CD8-positive, alpha-beta memory T cell (primary cell): ENCODE measurements around the gene AGGF1. TPM values are rescaled to one million over a fixed set of nuclear protein-coding genes. Genes with fewer than 3 reads are reported as not detected.

Experiments
- CTCF ChIA-PET: fragments of 350-600 bp; sonication (Branson Sonifier 250); formaldehyde crosslinking; loops from one replicate; lab custom pipeline; 2021; ENCODE audit warnings: antibody characterized with exemption; lab: Charles Lee
- POLR2A ChIA-PET: fragments of 350-600 bp; sonication (Branson Sonifier 250); formaldehyde crosslinking; loops from one replicate; lab custom pipeline; 2021; ENCODE audit warnings: antibody characterized with exemption; lab: Charles Lee
- DNase-seq, 5 donors: peaks; one replicate each; pipeline versions ENCODE4 v3.0.0 to v3.0.0-alpha.2; 2020 to 2022; ENCODE audit warnings: mixed read lengths in 1 of 5
- H3K27ac ChIP-seq: one replicate; pipeline ENCODE4 v1.7.0; 2013; ENCODE audit warnings: low read depth, mild to moderate bottlenecking, low read length, moderate library complexity
- H3K27me3 ChIP-seq: 2 replicates; pipeline ENCODE4 v1.7.0; 2013; ENCODE audit warnings: low read length, mild to moderate bottlenecking; ENCODE audit not compliant: insufficient read depth, poor library complexity, severe bottlenecking
- H3K36me3 ChIP-seq: 2 replicates; pipeline ENCODE4 v1.7.0; 2013; ENCODE audit warnings: mild to moderate bottlenecking, low read length, moderate library complexity; ENCODE audit not compliant: insufficient read depth
- H3K4me1 ChIP-seq: 2 replicates; pipeline ENCODE4 v1.7.0; 2013; ENCODE audit warnings: mild to moderate bottlenecking, low read length, moderate library complexity; ENCODE audit not compliant: insufficient read depth
- H3K4me3 ChIP-seq: 2 replicates; pipeline ENCODE4 v1.7.0; 2013; ENCODE audit warnings: mild to moderate bottlenecking, low read length
- H3K9me3 ChIP-seq: 2 replicates; pipeline ENCODE4 v1.7.0; 2013; ENCODE audit warnings: mild to moderate bottlenecking, low read length
- H3K27ac Mint-ChIP-seq, 8 donors: one replicate each; pipeline ENCODE4 v1.8.0; 2020 to 2021; ENCODE audit warnings: mixed read lengths in 8 of 8, mild to moderate bottlenecking in 6 of 8, inconsistent platforms in 3 of 8, moderate library complexity in 3 of 8
- H3K27me3 Mint-ChIP-seq, 2 donors: one replicate each; pipeline ENCODE4 v1.8.0; 2020 to 2021; ENCODE audit warnings: mixed read lengths in 2 of 2, mild to moderate bottlenecking in 1 of 2, moderate library complexity in 1 of 2
- H3K36me3 Mint-ChIP-seq, 3 donors: one replicate each; pipeline ENCODE4 v1.8.0; 2020 to 2021; ENCODE audit warnings: mixed read lengths in 3 of 3, inconsistent platforms in 1 of 3, mild to moderate bottlenecking in 1 of 3
- H3K4me1 Mint-ChIP-seq, 3 donors: one replicate each; pipeline ENCODE4 v1.8.0; 2020 to 2021; ENCODE audit warnings: mixed read lengths in 3 of 3, inconsistent platforms in 1 of 3, mild to moderate bottlenecking in 1 of 3
- H3K4me3 Mint-ChIP-seq, 7 donors: one replicate each; pipeline ENCODE4 v1.8.0; 2020 to 2021; ENCODE audit warnings: mixed read lengths in 7 of 7, mild to moderate bottlenecking in 6 of 7, moderate library complexity in 4 of 7, inconsistent platforms in 2 of 7
- H3K9me3 Mint-ChIP-seq, 5 donors: one replicate each; pipeline ENCODE4 v1.8.0; 2020 to 2022; ENCODE audit warnings: mixed read lengths in 5 of 5, mild to moderate bottlenecking in 3 of 5, moderate library complexity in 2 of 5, inconsistent platforms in 1 of 5
- polyA plus RNA-seq: library from polyadenylated mRNA; unstranded; fragments of 300-500 nt; fragmentation: Illumina TruSeq; gene quantifications from one replicate; pipeline ENCODE4 v1.2.3, GENCODE V29; 2021
- total RNA-seq, 2 experiments: library from RNA; stranded (reverse); gene quantifications; one replicate each; pipeline ENCODE4 v1.2.3, GENCODE V29; 2021

AGGF1 gene
- total and polyA plus RNA-seq, 3 experiments from 2014 or later, result 30.2 to 35.1 (median 31.1) TPM

DNA sequence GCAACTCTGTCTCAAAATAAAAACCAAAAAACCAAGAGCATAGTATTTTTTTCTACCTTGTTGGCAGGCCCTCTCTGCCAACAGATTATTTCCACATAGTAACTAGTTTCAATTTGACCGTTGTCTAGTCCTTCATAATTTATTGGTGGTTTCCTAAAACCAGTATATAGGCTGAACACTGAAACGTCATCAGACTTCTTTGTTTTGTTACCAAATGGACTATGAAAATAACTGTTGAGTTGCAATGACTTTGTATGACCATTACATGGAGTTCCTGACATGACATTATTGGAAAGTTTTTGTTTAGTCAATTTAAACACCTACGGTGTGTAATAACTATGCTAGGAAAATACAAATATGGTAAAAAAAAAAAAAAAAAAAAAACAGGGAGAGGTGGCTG lies 1.7 kb downstream of the AGGF1 start:
- ChIA-PET CTCF (no interaction called here), POLR2A (interaction anchor here (1.6 kb wide), 1 partner anchor 56 kb away, joined by 5 read pairs; the partner anchor contains the start of gene ZBED3)
- peak overlapping the region in 6 of 8 donors; percentile 21 to 97 (median 75) for H3K27ac Mint-ChIP-seq
- no peaks in the 10 kb centered on the region for H3K27me3 ChIP-seq
- peaks cover 9 to 36% (median 9%) of the 10 kb centered on the region in 3 donors for H3K36me3 Mint-ChIP-seq
- no peak overlapping the region for H3K4me3 ChIP-seq
- peaks cover 0 to 12% (median 9%) of the 10 kb centered on the region in 5 donors for H3K9me3 Mint-ChIP-seq
- peak overlapping the region; percentile 82 to 97 (median 92) for H3K4me3 Mint-ChIP-seq
- H3K27me3 Mint-ChIP-seq, result no peaks in the 10 kb centered on the region
- DNase-seq, result no peak
- H3K4me1 ChIP-seq, result peaks cover 23% of the 10 kb centered on the region
- peaks cover 6% of the 10 kb centered on the region for H3K9me3 ChIP-seq
- peaks cover 9% of the 10 kb centered on the region for H3K36me3 ChIP-seq
- peaks cover 31 to 57% (median 54%) of the 10 kb centered on the region in 3 donors for H3K4me1 Mint-ChIP-seq
- H3K27ac ChIP-seq, result no peak overlapping the region

DNA sequence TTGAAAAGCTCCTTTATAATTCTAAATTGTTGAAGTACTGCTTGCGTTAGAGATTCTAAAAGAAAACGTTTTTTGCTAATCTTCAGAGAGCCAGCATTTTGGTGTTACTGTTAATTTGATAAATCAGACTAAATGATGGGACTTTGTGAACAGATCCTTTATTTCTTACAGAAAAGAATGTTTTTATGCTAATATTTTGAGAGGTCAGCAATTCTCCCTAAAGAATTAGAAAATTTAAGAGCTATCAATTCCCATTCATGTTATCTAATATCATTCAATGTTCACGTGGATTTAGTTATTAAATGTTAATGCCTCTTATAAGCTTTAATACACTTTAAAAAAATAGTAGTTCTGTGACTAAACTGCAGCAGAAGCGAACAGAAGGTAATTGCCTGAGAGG lies 2.4 kb downstream of the AGGF1 start:
- Histone ChIP-seq H3K9me3 (peaks cover 6% of the 10 kb centered on the region), H3K4me1 (peaks cover 23% of the 10 kb centered on the region), H3K4me3 (no peak overlapping the region), H3K27ac (no peak overlapping the region), H3K36me3 (peaks cover 10% of the 10 kb centered on the region), H3K27me3 (no peaks in the 10 kb centered on the region)
- Mint-ChIP-seq H3K4me1 (peaks cover 31 to 57% (median 54%) of the 10 kb centered on the region in 3 donors), H3K9me3 (peaks cover 0 to 12% (median 9%) of the 10 kb centered on the region in 5 donors), H3K27ac (peak overlapping the region in 2 of 8 donors; percentile 47 to 65), H3K36me3 (peaks cover 9 to 41% (median 9%) of the 10 kb centered on the region in 3 donors), H3K4me3 (peak overlapping the region in 5 of 7 donors; percentile 29 to 82 (median 44)), H3K27me3 (no peaks in the 10 kb centered on the region)
- no peak for DNase-seq
- ChIA-PET POLR2A (no interaction called here), CTCF (no interaction called here)

GRCh38 chr5:77033338-77033737 lies 3.1 kb downstream of the AGGF1 start:
- Mint-ChIP-seq H3K27me3 (no peaks in the 10 kb centered on the region), H3K9me3 (peaks cover 0 to 10% (median 6%) of the 10 kb centered on the region in 5 donors), H3K4me1 (peaks cover 31 to 63% (median 59%) of the 10 kb centered on the region in 3 donors), H3K36me3 (peaks cover 8 to 47% (median 9%) of the 10 kb centered on the region in 3 donors), H3K27ac (peak overlapping the region in 3 of 8 donors; percentile 18 to 65 (median 44)), H3K4me3 (peak overlapping the region in 4 of 7 donors; percentile 8 to 80 (median 45))
- H3K4me3 ChIP-seq, result no peak overlapping the region
- POLR2A ChIA-PET, result no interaction called here
- H3K27ac ChIP-seq, result no peak overlapping the region
- peaks cover 6% of the 10 kb centered on the region for H3K9me3 ChIP-seq
- no peak for DNase-seq
- peaks cover 15% of the 10 kb centered on the region for H3K36me3 ChIP-seq
- CTCF ChIA-PET, result no interaction called here
- peaks cover 23% of the 10 kb centered on the region for H3K4me1 ChIP-seq
- H3K27me3 ChIP-seq, result no peaks in the 10 kb centered on the region

DNA sequence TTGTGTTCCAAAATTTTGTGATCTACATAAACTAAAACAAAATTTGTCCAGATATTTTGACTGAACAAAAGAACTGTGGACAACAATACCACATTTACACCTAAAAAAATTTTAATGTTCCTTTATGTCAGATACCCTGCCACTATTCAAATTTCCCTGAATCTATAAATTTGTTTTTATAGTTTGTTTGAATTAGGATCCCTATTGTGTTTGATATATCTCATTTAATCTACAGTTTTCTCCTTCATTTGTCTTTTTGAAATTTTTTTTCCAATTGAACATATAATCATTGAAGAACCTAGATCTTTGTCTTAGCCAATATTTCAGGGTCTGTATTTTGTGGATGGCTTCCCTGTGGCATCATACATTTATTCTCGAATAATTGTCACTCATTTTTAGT lies 5.7 kb downstream of the AGGF1 start:
- Histone ChIP-seq H3K4me1 (peaks cover 15% of the 10 kb centered on the region), H3K27ac (no peak overlapping the region), H3K27me3 (no peaks in the 10 kb centered on the region), H3K9me3 (no peaks in the 10 kb centered on the region), H3K36me3 (peaks cover 34% of the 10 kb centered on the region), H3K4me3 (no peak overlapping the region)
- H3K9me3 Mint-ChIP-seq, result no peaks in the 10 kb centered on the region
- no peak overlapping the region for H3K27ac Mint-ChIP-seq
- H3K4me1 Mint-ChIP-seq, result peaks cover 29 to 51% (median 45%) of the 10 kb centered on the region in 3 donors
- CTCF ChIA-PET, result no interaction called here
- no peaks in the 10 kb centered on the region for H3K27me3 Mint-ChIP-seq
- DNase-seq, result no peak
- peaks cover 7 to 60% (median 18%) of the 10 kb centered on the region in 3 donors for H3K36me3 Mint-ChIP-seq
- H3K4me3 Mint-ChIP-seq, result no peak overlapping the region
- POLR2A ChIA-PET, result no interaction called here

- Histone ChIP-seq H3K36me3 (peaks cover 8% of the 10 kb centered on the region), H3K27ac (no peak overlapping the region), H3K4me1 (no peaks in the 10 kb centered on the region), H3K27me3 (no peaks in the 10 kb centered on the region), H3K4me3 (no peak overlapping the region), H3K9me3 (no peaks in the 10 kb centered on the region)
- H3K4me3 Mint-ChIP-seq, result no peak overlapping the region
- CTCF ChIA-PET, result no interaction called here
- H3K9me3 Mint-ChIP-seq, result no peaks in the 10 kb centered on the region
- H3K27ac Mint-ChIP-seq, result no peak overlapping the region
- DNase-seq, result no peak
- peaks cover 10 to 58% (median 21%) of the 10 kb centered on the region in 3 donors for H3K36me3 Mint-ChIP-seq
- H3K27me3 Mint-ChIP-seq, result no peaks in the 10 kb centered on the region
- POLR2A ChIA-PET, result no interaction called here
- H3K4me1 Mint-ChIP-seq, result peaks cover 4 to 7% (median 7%) of the 10 kb centered on the region in 3 donors
Measured at GRCh38 chr5:77046416-77047073, 16.3 kb downstream of the AGGF1 start.

DNA sequence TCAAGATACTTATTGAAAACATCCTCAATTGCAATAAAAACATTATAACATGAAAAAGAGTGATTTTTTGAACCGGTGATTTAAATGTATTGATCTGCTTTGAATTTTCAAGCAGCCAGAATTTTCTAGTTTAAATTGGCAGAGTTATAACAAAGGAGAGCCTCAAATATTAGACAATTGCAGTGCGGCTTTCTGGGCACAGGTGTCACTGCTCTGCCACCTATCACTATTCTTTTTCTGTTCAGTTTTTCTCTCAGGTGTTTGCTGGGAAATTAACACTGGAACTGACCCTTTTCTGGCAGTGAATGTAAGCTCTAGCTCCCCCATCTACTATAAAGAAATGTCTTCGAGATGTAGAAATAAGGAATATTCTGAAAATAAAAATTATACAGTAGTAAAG lies 33.8 kb downstream of the AGGF1 start:
- no peak overlapping the region for H3K27ac Mint-ChIP-seq
- H3K4me3 Mint-ChIP-seq, result no peak overlapping the region
- Histone ChIP-seq H3K4me1 (no peaks in the 10 kb centered on the region), H3K9me3 (no peaks in the 10 kb centered on the region), H3K36me3 (peaks cover 19% of the 10 kb centered on the region), H3K27me3 (no peaks in the 10 kb centered on the region), H3K27ac (no peak overlapping the region), H3K4me3 (no peak overlapping the region)
- CTCF ChIA-PET, result interaction anchor here (2.7 kb wide), 1 partner anchor 14 kb away, joined by 8 read pairs; no protein-coding TSS in a partner anchor
- no peak for DNase-seq
- POLR2A ChIA-PET, result no interaction called here
- H3K9me3 Mint-ChIP-seq, result no peaks in the 10 kb centered on the region
- H3K27me3 Mint-ChIP-seq, result no peaks in the 10 kb centered on the region
- peaks cover 15 to 82% (median 23%) of the 10 kb centered on the region in 3 donors for H3K36me3 Mint-ChIP-seq
- H3K4me1 Mint-ChIP-seq, result peaks cover 14 to 20% (median 17%) of the 10 kb centered on the region in 3 donors

- no peak for DNase-seq
- Histone ChIP-seq H3K27me3 (no peaks in the 10 kb centered on the region), H3K36me3 (peaks cover 21% of the 10 kb centered on the region), H3K4me3 (no peak overlapping the region), H3K9me3 (no peaks in the 10 kb centered on the region), H3K27ac (no peak overlapping the region), H3K4me1 (no peaks in the 10 kb centered on the region)
- Mint-ChIP-seq H3K9me3 (no peaks in the 10 kb centered on the region), H3K4me3 (no peak overlapping the region), H3K27ac (no peak overlapping the region), H3K27me3 (no peaks in the 10 kb centered on the region), H3K36me3 (peaks cover 19 to 83% (median 26%) of the 10 kb centered on the region in 3 donors), H3K4me1 (peaks cover 14 to 20% (median 17%) of the 10 kb centered on the region in 3 donors)
- CTCF ChIA-PET, result interaction anchor here (2.7 kb wide), 1 partner anchor 13 kb away, joined by 8 read pairs; no protein-coding TSS in a partner anchor
- POLR2A ChIA-PET, result no interaction called here
Measured at GRCh38 chr5:77065256-77065655, 35.1 kb downstream of the AGGF1 start.

- ChIA-PET CTCF (interaction anchor here (3.9 kb wide), 1 partner anchor 11 kb away, joined by 13 read pairs; no protein-coding TSS in a partner anchor), POLR2A (no interaction called here)
- DNase-seq, result no peak
Measured at GRCh38 chr5:77066184-77066583, 36.0 kb downstream of the AGGF1 start.

More at GRCh38 chr5:77066184-77066583, 36.0 kb downstream of the AGGF1 start:
- no peak overlapping the region for H3K4me3 ChIP-seq
- peaks cover 14 to 20% (median 17%) of the 10 kb centered on the region in 3 donors for H3K4me1 Mint-ChIP-seq
- H3K36me3 ChIP-seq, result peaks cover 20% of the 10 kb centered on the region
- H3K27me3 Mint-ChIP-seq, result no peaks in the 10 kb centered on the region
- peaks cover 19 to 83% (median 29%) of the 10 kb centered on the region in 3 donors for H3K36me3 Mint-ChIP-seq
- H3K27me3 ChIP-seq, result no peaks in the 10 kb centered on the region
- no peaks in the 10 kb centered on the region for H3K9me3 ChIP-seq
- H3K27ac ChIP-seq, result no peak overlapping the region
- peak overlapping the region in 2 of 8 donors; percentile 0 to 29 for H3K27ac Mint-ChIP-seq
- H3K4me3 Mint-ChIP-seq, result no peak overlapping the region
- no peaks in the 10 kb centered on the region for H3K4me1 ChIP-seq
- no peaks in the 10 kb centered on the region for H3K9me3 Mint-ChIP-seq
